AG09309 (cell line): Measurements from ENCODE around the gene TSPOAP1.

Source experiments
- DNase-seq: peaks from one replicate; pipeline ENCODE4 v3.0.0-alpha.2; 2010; ENCODE audit warnings: low read depth
- H3K4me3 ChIP-seq: 2 replicates; pipeline ENCODE4 v1.5.1; 2011; ENCODE audit warnings: mild to moderate bottlenecking, low read depth, low read length, moderate library complexity; ENCODE audit not compliant: control insufficient read depth
- TF ChIP-seq, protein P1 (sequence below): IDR thresholded peaks from 2 replicates; pipeline ENCODE4 v1.5.1; 2011; ENCODE audit warnings: mild to moderate bottlenecking, low read depth, low read length, inconsistent platforms; ENCODE audit not compliant: insufficient read depth, control insufficient read depth; ENCODE audit errors: missing control alignments

The TSPOAP1 gene

DNA sequence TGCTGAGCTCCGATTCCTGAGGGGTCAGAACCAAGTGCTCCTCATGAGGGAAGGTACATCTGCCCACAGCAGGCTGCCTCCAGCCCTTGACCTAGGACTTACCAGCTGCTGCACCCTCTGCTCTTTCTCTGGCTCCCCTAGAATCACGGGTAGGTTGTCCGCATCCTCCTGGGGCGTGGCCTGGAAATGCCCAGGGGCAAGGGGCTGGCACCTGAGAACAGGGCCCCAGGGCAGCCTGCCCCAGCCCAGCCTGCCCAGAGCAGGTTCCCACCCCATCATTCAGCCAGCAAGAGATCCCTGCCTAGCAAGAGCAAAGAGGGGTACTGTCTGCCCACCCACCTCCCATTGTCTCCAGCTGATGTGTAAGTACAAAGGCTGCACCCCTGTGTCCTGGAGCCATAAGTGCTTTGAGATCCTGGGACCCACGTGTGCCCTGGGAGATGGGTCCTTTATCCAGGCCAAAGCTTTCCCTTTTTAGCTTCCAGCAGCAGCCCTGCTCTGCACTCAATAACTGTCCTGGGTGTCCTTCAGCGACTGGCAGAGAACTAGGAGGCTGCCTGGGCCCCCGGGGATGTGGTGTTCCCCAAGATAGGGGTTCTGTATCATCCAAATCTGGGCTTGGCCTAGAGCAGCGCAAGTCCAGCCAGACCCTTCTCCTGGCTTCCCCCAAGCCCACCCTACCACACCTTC, 5.1 kb downstream of the TSPOAP1 start:
- no peak overlapping the region for H3K4me3 ChIP-seq
- no peak for DNase-seq
- TF ChIP-seq, protein P1, sequence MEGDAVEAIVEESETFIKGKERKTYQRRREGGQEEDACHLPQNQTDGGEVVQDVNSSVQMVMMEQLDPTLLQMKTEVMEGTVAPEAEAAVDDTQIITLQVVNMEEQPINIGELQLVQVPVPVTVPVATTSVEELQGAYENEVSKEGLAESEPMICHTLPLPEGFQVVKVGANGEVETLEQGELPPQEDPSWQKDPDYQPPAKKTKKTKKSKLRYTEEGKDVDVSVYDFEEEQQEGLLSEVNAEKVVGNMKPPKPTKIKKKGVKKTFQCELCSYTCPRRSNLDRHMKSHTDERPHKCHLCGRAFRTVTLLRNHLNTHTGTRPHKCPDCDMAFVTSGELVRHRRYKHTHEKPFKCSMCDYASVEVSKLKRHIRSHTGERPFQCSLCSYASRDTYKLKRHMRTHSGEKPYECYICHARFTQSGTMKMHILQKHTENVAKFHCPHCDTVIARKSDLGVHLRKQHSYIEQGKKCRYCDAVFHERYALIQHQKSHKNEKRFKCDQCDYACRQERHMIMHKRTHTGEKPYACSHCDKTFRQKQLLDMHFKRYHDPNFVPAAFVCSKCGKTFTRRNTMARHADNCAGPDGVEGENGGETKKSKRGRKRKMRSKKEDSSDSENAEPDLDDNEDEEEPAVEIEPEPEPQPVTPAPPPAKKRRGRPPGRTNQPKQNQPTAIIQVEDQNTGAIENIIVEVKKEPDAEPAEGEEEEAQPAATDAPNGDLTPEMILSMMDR = no peak

- TF ChIP-seq, protein P1 = no peak
- no peak overlapping the region for H3K4me3 ChIP-seq
- DNase-seq = no peak
Observed at GRCh38 chr17:58322581-58323185, 5.9 kb downstream of the TSPOAP1 start.

GRCh38 chr17:58321571-58322525, 6.7 kb downstream of the TSPOAP1 start:
- no peak overlapping the region for H3K4me3 ChIP-seq
- TF ChIP-seq, protein P1 = no peak
- no peak for DNase-seq

GRCh38 chr17:58320570-58321323, 7.8 kb downstream of the TSPOAP1 start:
- no peak overlapping the region for H3K4me3 ChIP-seq
- TF ChIP-seq, protein P1 = no peak
- DNase-seq = no peak

DNA sequence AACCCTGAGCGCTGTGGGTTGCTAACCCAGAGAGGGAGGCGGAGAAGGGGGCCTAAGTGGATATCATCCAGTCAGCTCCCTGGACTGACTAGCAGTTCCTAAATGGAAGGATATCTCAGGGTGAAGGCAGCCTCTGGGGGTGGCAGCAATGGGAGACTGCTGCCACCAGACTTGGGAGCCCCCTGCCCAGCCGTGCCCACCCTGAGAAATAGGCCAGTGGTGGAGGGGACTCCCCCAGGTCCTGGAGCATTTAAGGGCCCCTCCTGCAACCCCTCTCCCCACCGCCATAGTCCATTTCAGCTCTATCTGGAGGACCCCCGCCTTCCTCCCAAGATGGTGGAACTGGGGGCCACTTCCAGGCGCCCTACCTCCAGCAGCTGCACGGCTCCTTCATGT, 8.4 kb downstream of the TSPOAP1 start:
- H3K4me3 ChIP-seq = no peak overlapping the region
- DNase-seq = no peak
- TF ChIP-seq, protein P1 = no peak
